Neural progenitor cell (in vitro differentiated cells): ENCODE measurements around the gene CROCC2. TPM values are rescaled to one million over a fixed set of nuclear protein-coding genes. Genes with fewer than 3 reads are reported as not detected.

Experiments used
- DNase-seq: peaks from one replicate; pipeline ENCODE4 v3.0.0-alpha.2; 2016; ENCODE audit warnings: low spot score
- H2AFZ ChIP-seq: fragments of 200-600 bp; sonication (generic); replicated peaks from 2 replicates; pipeline ENCODE4 v1.6.1; 2016; ENCODE audit warnings: antibody characterized with exemption
- H3F3A ChIP-seq: fragments of 200-600 bp; sonication (generic); 2 replicates; pipeline ENCODE4 v1.6.1; 2016; ENCODE audit warnings: antibody characterized with exemption, low read depth
- H3K27ac ChIP-seq: fragments of 200-600 bp; sonication (generic); 2 replicates; pipeline ENCODE4 v1.5.1; 2016; ENCODE audit warnings: mild to moderate bottlenecking
- H3K27me3 ChIP-seq: fragments of 200-600 bp; sonication (generic); 2 replicates; pipeline ENCODE4 v1.6.1; 2016; ENCODE audit warnings: mild to moderate bottlenecking, moderate library complexity
- H3K36me3 ChIP-seq: fragments of 200-600 bp; sonication (generic); 2 replicates; pipeline ENCODE4 v1.5.1; 2016
- H3K4me1 ChIP-seq: fragments of 200-600 bp; sonication (generic); 2 replicates; pipeline ENCODE4 v1.6.1; 2016; ENCODE audit warnings: mixed run types
- H3K4me2 ChIP-seq: fragments of 200-600 bp; sonication (generic); 2 replicates; pipeline ENCODE4 v1.6.1; 2016
- H3K4me3 ChIP-seq: fragments of 200-600 bp; sonication (generic); 2 replicates; pipeline ENCODE4 v1.5.1; 2016
- H3K79me2 ChIP-seq: fragments of 200-600 bp; sonication (generic); 2 replicates; pipeline ENCODE4 v1.6.1; 2016; ENCODE audit warnings: low read depth
- H3K9ac ChIP-seq: fragments of 200-600 bp; sonication (generic); 2 replicates; pipeline ENCODE4 v1.6.1; 2016
- H3K9me3 ChIP-seq: fragments of 200-600 bp; sonication (generic); 2 replicates; pipeline ENCODE4 v1.5.1; 2016; ENCODE audit warnings: low read depth
- H4K20me1 ChIP-seq: fragments of 200-600 bp; sonication (generic); 2 replicates; pipeline ENCODE4 v1.6.1; 2016; ENCODE audit warnings: low read depth
- H3K27ac Mint-ChIP-seq: 3 replicates; pipeline ENCODE4 v1.8.0; 2021; ENCODE audit warnings: mixed read lengths
- H3K27me3 Mint-ChIP-seq: 2 replicates; pipeline ENCODE4 v1.8.0; 2022; ENCODE audit warnings: low read depth, mild to moderate bottlenecking, inconsistent platforms, moderate library complexity, mixed read lengths; ENCODE audit not compliant: insufficient read depth
- H3K36me3 Mint-ChIP-seq: 3 replicates; pipeline ENCODE4 v1.8.0; 2021; ENCODE audit warnings: mixed read lengths
- H3K4me1 Mint-ChIP-seq: 3 replicates; pipeline ENCODE4 v1.8.0; 2021; ENCODE audit warnings: mixed read lengths
- H3K4me3 Mint-ChIP-seq: 3 replicates; pipeline ENCODE4 v1.8.0; 2021; ENCODE audit warnings: mild to moderate bottlenecking, moderate library complexity, mixed read lengths
- H3K9me3 Mint-ChIP-seq: 3 replicates; pipeline ENCODE4 v1.8.0; 2020; ENCODE audit warnings: mixed read lengths
- CTCF ChIP-seq: fragments of 200-600 bp; sonication (generic); IDR thresholded peaks from 2 replicates; pipeline ENCODE4 v1.5.1; 2017; ENCODE audit warnings: antibody characterized with exemption, mild to moderate bottlenecking
- EZH2 ChIP-seq: fragments of 200-600 bp; sonication (generic); IDR thresholded peaks from 2 replicates; pipeline ENCODE4 v1.6.1; 2017; ENCODE audit warnings: antibody characterized with exemption, mild to moderate bottlenecking, moderate library complexity
- EZH2phosphoT487 ChIP-seq: fragments of 200-600 bp; sonication (generic); IDR thresholded peaks from 2 replicates; pipeline ENCODE4 v1.6.1; 2017; ENCODE audit warnings: antibody characterized with exemption
- total RNA-seq: library from RNA; depleted of rRNA; stranded (reverse); fragments of >200 nt; gene quantifications from 2 replicates; pipeline ENCODE4 v1.2.3, GENCODE V29; 2015; ENCODE audit warnings: low replicate concordance

Gene CROCC2
- total RNA-seq, 1 donor from 2014 or later, result not detected

- Mint-ChIP-seq H3K27me3 (peaks cover 5% of the 10 kb centered on the region), H3K9me3 (no peaks in the 10 kb centered on the region), H3K36me3 (no peaks in the 10 kb centered on the region), H3K4me1 (peaks cover 20% of the 10 kb centered on the region), H3K4me3 (no peak overlapping the region), H3K27ac (no peak overlapping the region)
- peaks cover 1% of the 10 kb centered on the region for H4K20me1 ChIP-seq
- H3K4me1 ChIP-seq, result peaks cover 4% of the 10 kb centered on the region
- H3K27ac ChIP-seq, result no peak overlapping the region
- H2AFZ ChIP-seq, result no peak overlapping the region
- H3F3A ChIP-seq, result no peaks in the 10 kb centered on the region
- H3K79me2 ChIP-seq, result no peaks in the 10 kb centered on the region
- no peak for DNase-seq
- peaks cover 30% of the 10 kb centered on the region for H3K27me3 ChIP-seq
- no peak overlapping the region for H3K4me2 ChIP-seq
- H3K36me3 ChIP-seq, result no peaks in the 10 kb centered on the region
- no peak for TF ChIP-seq CTCF
- no peak for TF ChIP-seq EZH2phosphoT487
- TF ChIP-seq EZH2, result no peak
- H3K9ac ChIP-seq, result no peak overlapping the region
- no peak overlapping the region for H3K4me3 ChIP-seq
- H3K9me3 ChIP-seq, result no peaks in the 10 kb centered on the region
These were observed 88.2 kb downstream of the CROCC2 start for GRCh38 chr2:240994171-240994896.

- Mint-ChIP-seq H3K27ac (no peak overlapping the region), H3K36me3 (peaks cover 3% of the 10 kb centered on the region), H3K4me3 (no peak overlapping the region), H3K27me3 (peaks cover 14% of the 10 kb centered on the region), H3K9me3 (peaks cover 2% of the 10 kb centered on the region), H3K4me1 (peaks cover 25% of the 10 kb centered on the region)
- Histone ChIP-seq H3F3A (no peaks in the 10 kb centered on the region), H3K4me2 (no peak overlapping the region), H4K20me1 (peaks cover 5% of the 10 kb centered on the region), H3K4me1 (peaks cover 4% of the 10 kb centered on the region), H3K27ac (no peak overlapping the region), H3K9me3 (no peaks in the 10 kb centered on the region), H3K27me3 (peaks cover 40% of the 10 kb centered on the region), H3K36me3 (no peaks in the 10 kb centered on the region), H3K4me3 (no peak overlapping the region), H3K9ac (no peak overlapping the region), H2AFZ (no peak overlapping the region), H3K79me2 (no peaks in the 10 kb centered on the region)
- DNase-seq, result no peak
- TF ChIP-seq EZH2 (no peak), EZH2phosphoT487 (no peak), CTCF (no peak)
These were observed 89.2 kb downstream of the CROCC2 start for GRCh38 chr2:240995041-240996021.

GRCh38 chr2:240996161-240996833 is 90.2 kb downstream of the CROCC2 start:
- no peak overlapping the region for H3K4me2 ChIP-seq
- peaks cover 50% of the 10 kb centered on the region for H3K27me3 ChIP-seq
- no peak overlapping the region for H3K27ac Mint-ChIP-seq
- H3K9ac ChIP-seq, result no peak overlapping the region
- peaks cover 3% of the 10 kb centered on the region for H3K9me3 Mint-ChIP-seq
- no peak for DNase-seq
- no peak overlapping the region for H3K27ac ChIP-seq
- peaks cover 5% of the 10 kb centered on the region for H4K20me1 ChIP-seq
- no peak overlapping the region for H3K4me3 ChIP-seq
- H3F3A ChIP-seq, result no peaks in the 10 kb centered on the region
- no peaks in the 10 kb centered on the region for H3K9me3 ChIP-seq
- H3K4me3 Mint-ChIP-seq, result no peak overlapping the region
- TF ChIP-seq CTCF (no peak), EZH2 (no peak), EZH2phosphoT487 (no peak)
- peaks cover 3% of the 10 kb centered on the region for H3K36me3 Mint-ChIP-seq
- H3K27me3 Mint-ChIP-seq, result peaks cover 19% of the 10 kb centered on the region
- no peak overlapping the region for H2AFZ ChIP-seq
- H3K36me3 ChIP-seq, result no peaks in the 10 kb centered on the region
- H3K4me1 Mint-ChIP-seq, result peaks cover 26% of the 10 kb centered on the region
- no peaks in the 10 kb centered on the region for H3K79me2 ChIP-seq
- peaks cover 4% of the 10 kb centered on the region for H3K4me1 ChIP-seq
